ENCODE results near the gene USP48. TPM values are rescaled to one million over a fixed set of nuclear protein-coding genes. Genes with fewer than 3 reads are reported as not detected.

USP48 gene
- total and polyA plus RNA-seq, 10 donors, result 17.5 to 105 (median 82.4) TPM

GRCh38 chr1:21825393-21825792 lies 42.4 kb upstream of the USP48 start:
- no peak overlapping the region for H3K4me3 ChIP-seq
- H3K36me3 ChIP-seq, result peaks cover 0 to 97% (median 40%) of the 10 kb centered on the region in 6 donors
- 85 to 96% (median 93%) methylated on average over 7 of the region's 7 CpGs for WGBS, 5 donors
- intact Hi-C loops (cut with DNase I; ENCODE audit: low total_unique reads), result no loop called here
- H3K27me3 ChIP-seq (replicated peaks in 1 of 7), result peaks cover 0 to 5% (median 0%) of the 10 kb centered on the region in 7 donors
- peaks cover 0 to 22% (median 9%) of the 10 kb centered on the region in 6 donors for H3K4me1 ChIP-seq
- H3K27ac ChIP-seq, result no peak overlapping the region
- TF ChIP-seq CTCF (IDR thresholded peaks at IDR 0.05 in 8 of 11, conservative IDR thresholded peaks at IDR 0.05 in 3 of 11) (no peak), POLR2A (IDR thresholded peaks at IDR 0.05) (no peak), POLR2AphosphoS5 (IDR thresholded peaks at IDR 0.05) (no peak)
- H3K9me3 ChIP-seq, result no peaks in the 10 kb centered on the region
- DNase-seq, result no peak

GRCh38 chr1:21824926-21825325 lies 42.0 kb upstream of the USP48 start:
- no peak for DNase-seq
- WGBS, 5 donors, result 87 to 97% (median 93%) methylated on average over 2 of the region's 2 CpGs
- Histone ChIP-seq H3K36me3 (peaks cover 0 to 92% (median 38%) of the 10 kb centered on the region in 6 donors), H3K27me3 (replicated peaks in 1 of 7) (peaks cover 0 to 5% (median 0%) of the 10 kb centered on the region in 7 donors), H3K4me1 (peaks cover 0 to 22% (median 9%) of the 10 kb centered on the region in 6 donors), H3K9me3 (no peaks in the 10 kb centered on the region), H3K4me3 (no peak overlapping the region), H3K27ac (no peak overlapping the region)
- intact Hi-C loops (cut with DNase I; ENCODE audit: low total_unique reads), result no loop called here
- TF ChIP-seq POLR2A (IDR thresholded peaks at IDR 0.05), result no peak
- no peak for TF ChIP-seq POLR2AphosphoS5 (IDR thresholded peaks at IDR 0.05)
- TF ChIP-seq CTCF (IDR thresholded peaks at IDR 0.05 in 8 of 11, conservative IDR thresholded peaks at IDR 0.05 in 3 of 11), result no peak

GRCh38 chr1:21823980-21824702 lies 41.2 kb upstream of the USP48 start:
- no peak overlapping the region for H3K27ac ChIP-seq
- no peak overlapping the region for H3K4me3 ChIP-seq
- H3K27me3 ChIP-seq (replicated peaks in 1 of 7), result peaks cover 0 to 5% (median 0%) of the 10 kb centered on the region in 7 donors
- no peaks in the 10 kb centered on the region for H3K9me3 ChIP-seq
- intact Hi-C loops (cut with DNase I; ENCODE audit: low total_unique reads), result no loop called here
- H3K36me3 ChIP-seq, result peaks cover 0 to 84% (median 32%) of the 10 kb centered on the region in 6 donors
- 72 to 84% (median 76%) methylated on average over 20 to 22 of the region's 22 CpGs for WGBS, 5 donors
- TF ChIP-seq POLR2A (IDR thresholded peaks at IDR 0.05) (no peak), CTCF (IDR thresholded peaks at IDR 0.05 in 8 of 11, conservative IDR thresholded peaks at IDR 0.05 in 3 of 11) (no peak), POLR2AphosphoS5 (IDR thresholded peaks at IDR 0.05) (peak in 2 of 3 donors; percentile 44 to 65)
- H3K4me1 ChIP-seq, result peaks cover 0 to 22% (median 10%) of the 10 kb centered on the region in 6 donors
- DNase-seq, result no peak

DNA sequence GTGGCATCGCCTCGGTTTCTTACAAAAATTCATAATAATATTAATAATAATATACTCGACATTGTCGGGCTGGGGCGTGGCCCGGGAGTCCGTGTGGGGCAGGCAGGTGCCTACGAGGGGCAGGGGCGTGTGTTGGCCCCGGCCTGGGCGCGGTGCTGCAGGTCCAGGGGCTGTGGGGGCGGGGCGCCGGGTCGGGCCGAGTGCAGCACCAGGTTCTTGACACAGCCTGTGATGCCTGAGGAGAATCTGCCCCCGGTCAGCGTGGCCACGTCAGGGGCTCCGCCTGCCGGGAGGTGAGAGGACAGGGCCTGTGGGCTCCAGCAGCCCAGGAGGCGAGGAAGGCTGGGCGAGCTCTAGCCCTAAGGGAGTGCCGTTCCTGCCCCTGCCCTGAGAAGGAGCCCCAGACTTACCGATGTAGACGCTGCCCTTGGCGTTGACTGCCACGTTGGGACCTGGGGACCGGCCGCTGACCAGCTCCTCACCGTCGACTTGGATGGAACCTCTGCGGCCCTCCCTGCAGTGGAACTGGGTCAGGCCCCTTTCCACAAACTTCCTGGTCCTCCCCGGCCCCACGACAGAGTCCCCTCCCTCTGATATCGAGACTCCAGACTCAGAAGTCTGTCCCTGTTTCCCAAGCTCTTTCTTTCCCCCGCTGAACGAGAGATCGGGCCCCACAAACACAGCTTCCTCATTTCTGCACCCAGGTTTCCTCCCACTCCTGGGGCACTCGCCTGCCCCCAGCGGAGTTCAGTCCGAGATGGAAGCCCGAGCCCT lies 40.4 kb upstream of the USP48 start:
- H3K9me3 ChIP-seq, result no peaks in the 10 kb centered on the region
- peaks cover 0 to 25% (median 13%) of the 10 kb centered on the region in 6 donors for H3K4me1 ChIP-seq
- peak; percentile 69 for DNase-seq
- H3K36me3 ChIP-seq, result peaks cover 0 to 77% (median 25%) of the 10 kb centered on the region in 6 donors
- intact Hi-C loops (cut with DNase I; ENCODE audit: low total_unique reads), result no loop called here
- H3K4me3 ChIP-seq, result no peak overlapping the region
- H3K27ac ChIP-seq, result no peak overlapping the region
- H3K27me3 ChIP-seq (replicated peaks in 1 of 7), result peaks cover 0 to 5% (median 0%) of the 10 kb centered on the region in 7 donors
- WGBS, 5 donors, result 63 to 72% (median 71%) methylated on average over 36 to 44 of the region's 44 CpGs
- no peak for TF ChIP-seq CTCF (IDR thresholded peaks at IDR 0.05 in 8 of 11, conservative IDR thresholded peaks at IDR 0.05 in 3 of 11)
- peak in 1 of 3 donors; percentile 12 for TF ChIP-seq POLR2AphosphoS5 (IDR thresholded peaks at IDR 0.05)

All from spleen (tissue), 11 donors.